Measurements from ENCODE around the gene MRAS.
"Not testable (repeated sequence)": the region's sequence is repeated elsewhere in the genome, so short reads cannot be mapped to it uniquely, and the experiment has no call there.

MRAS gene

DNA sequence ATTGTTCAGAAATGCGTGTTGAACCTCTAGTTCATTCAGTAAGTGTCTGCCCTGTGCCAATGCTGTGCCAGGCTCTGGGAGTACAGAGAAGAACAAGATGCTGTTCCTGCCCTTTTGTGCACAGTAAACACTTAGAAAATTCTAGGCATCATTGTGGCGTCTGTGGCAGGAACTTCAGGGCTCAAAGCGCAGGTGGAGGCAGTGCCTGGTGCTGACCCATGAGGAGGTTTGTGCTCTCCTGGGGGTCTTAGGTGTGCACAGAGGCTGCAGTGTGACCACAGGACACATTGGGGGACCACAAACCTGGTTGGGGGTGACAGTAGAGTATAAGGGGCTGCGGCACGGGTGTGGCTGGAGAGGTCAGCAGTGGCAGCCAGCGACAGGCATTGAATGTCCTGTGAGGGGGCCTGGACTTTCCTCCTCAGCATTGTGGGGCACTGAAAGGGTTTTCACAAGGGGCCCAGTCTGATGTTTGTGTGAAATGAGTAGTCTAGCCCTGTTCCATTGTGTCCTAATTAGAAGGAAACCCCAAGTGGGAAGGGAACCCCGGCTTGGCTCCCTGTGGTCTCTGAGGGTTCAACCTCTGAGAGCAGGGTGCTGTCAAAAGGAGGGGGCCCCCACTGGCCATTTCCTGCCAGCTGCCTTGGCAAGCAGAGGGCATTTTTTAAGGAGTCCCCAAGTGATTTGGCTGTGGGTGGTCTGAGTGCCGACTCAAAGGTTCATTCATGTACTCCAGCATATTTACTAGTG lies 20.9 kb downstream of the MRAS start:
- no peak for DNase-seq

GRCh38 chr3:138370321-138370720 lies 21.9 kb downstream of the MRAS start:
- DNase-seq, result no peak

GRCh38 chr3:138371070-138371965 lies 22.9 kb downstream of the MRAS start:
- no peak for DNase-seq

DNA sequence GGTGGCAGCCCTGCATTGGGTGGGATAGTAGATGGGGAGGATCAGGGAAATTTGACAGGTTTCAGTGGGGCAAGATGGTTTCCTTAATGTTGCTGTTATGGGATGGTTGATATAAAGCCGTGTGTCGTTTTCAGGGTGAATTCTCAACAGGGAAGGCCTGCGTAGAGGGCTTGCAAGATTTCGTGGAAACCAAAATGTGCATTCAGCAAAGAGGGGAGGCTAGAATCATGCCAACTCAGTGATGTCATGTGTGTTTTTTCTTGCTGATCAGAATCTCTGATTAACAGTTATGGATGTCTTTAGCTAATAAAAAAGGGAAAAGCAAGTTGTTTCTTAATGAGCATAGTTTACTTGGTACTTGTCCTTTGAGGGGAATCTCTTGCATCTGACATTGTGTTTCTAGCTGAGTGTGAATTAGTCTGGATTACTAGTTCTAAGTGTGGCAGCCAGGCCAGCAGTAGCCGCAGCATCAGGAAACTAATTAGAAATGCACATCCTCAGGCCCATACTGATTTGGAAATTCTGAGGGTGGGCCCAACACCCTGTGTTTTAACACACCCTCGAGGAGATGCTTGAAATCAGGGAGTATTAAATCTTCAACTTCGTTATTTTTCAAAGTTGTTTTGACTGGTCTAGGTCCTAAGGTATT lies 24.8 kb downstream of the MRAS start:
- no peak for DNase-seq

DNA sequence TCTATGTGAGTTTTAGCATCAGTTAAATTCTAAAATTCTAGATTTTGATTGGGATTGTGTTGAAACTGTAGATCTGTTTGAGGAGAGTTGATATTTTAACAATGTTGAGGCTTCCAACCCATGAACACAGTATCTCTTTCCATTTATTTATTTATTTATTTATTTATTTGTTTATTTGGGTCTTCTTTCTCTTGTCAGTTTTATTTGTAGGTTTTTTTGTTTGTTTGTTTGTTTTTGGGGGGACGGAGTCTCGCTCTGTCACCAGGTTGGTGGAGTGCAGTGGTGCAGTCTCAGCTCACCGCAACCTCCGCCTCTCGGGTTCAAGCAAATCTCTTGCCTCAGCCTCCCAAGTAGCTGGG lies 25.3 kb downstream of the MRAS start:
- no peak for DNase-seq

DNA sequence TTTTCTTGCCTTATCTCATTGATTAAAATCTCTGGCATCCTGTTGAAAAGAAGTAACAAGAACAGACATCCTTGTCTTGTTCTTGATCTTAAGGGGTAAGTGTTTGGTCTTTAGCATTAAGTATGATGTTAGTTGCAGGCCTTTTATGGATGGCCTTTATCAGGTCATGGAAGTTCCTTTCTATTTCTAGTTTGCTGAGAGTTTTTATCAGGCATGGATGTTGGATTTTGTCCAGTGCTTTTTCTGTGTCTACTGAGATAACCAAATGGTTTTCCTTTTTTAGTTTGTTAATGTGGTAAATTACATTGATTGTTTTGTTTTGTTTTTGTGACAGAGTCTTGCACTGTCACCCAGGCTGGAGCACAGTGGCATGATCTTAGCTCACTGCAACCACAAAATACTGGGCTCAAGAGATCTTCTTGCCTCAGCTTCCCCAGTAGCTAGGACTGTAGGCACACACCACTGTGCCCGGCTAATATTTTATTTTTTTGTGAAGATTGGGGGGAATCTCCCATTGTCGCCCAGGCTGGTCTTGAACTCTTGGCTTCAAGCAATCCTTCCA lies 26.3 kb downstream of the MRAS start:
- DNase-seq, result no peak

- DNase-seq, result no peak
Measured at GRCh38 chr3:138375447-138375846, 27.1 kb downstream of the MRAS start.

- no peak for DNase-seq
Measured at GRCh38 chr3:138376663-138377062, 28.3 kb downstream of the MRAS start.

GRCh38 chr3:138377212-138377611 lies 28.8 kb downstream of the MRAS start:
- not testable (repeated sequence) for DNase-seq

GRCh38 chr3:138377804-138378203 lies 29.4 kb downstream of the MRAS start:
- DNase-seq, result no peak

GRCh38 chr3:138378331-138378730 lies 30.0 kb downstream of the MRAS start:
- no peak for DNase-seq

- no peak for DNase-seq
Measured at GRCh38 chr3:138378990-138379389, 30.6 kb downstream of the MRAS start.

DNA sequence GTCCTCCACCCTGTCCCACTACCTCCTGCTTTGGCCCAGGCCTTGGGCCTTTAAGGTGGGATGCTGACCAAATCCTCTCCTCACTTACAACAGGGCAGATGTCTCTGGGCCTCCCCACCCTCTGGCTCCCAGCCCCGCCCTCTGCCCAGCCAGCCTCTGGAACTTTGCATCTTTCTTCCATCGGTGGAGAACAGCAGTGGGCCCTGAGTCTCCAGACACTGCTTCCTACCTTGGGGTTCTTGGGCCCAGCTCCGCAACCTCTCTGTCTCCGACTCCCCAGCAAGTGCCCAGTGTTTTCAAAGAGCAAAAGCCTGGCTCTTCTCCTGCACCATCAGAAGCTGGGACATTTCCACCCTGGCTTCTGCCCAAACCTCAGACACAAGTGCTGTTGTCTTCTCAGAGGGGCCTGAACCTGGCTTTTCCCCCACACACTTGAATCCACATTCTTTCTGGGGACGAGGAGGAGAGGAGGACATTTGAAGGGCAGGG lies 33.1 kb downstream of the MRAS start:
- DNase-seq, result no peak

DNA sequence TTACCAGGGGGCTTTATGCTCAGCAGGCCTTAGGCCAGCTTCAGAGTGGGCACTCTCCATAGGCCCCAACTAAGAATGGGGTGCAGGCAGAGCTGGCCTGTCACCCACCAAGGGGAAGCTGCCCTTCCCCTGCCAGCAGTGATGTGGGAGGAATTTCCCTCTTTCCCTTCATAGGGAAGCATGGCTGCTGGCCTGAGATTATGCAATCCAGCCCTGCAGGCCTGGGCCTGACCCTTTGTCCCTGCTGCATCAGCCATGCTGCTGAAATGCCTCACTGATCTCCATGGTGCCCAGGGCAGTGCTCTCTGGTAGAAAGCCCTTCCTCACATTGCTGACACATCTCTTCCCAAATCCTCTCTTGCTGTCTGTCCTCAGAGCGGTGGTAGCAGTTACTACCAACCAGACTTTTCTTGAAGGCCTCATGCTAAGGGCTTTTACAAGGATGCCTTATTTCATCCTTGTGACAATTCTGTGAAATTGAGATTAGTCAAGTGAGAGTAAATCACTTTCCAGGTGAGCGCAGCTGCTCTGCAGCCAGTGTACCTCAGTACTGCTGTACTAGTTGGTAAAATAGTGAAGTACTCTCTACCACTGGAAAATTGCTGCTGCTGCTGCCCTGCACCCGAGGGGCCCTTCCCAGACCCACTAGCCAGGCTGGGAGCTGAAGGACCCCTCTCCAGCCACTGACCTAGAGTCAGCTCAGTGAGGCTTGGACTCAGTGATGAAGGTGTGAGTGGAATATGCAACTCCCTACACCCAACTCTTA lies 33.8 kb downstream of the MRAS start:
- DNase-seq, result no peak

DNA sequence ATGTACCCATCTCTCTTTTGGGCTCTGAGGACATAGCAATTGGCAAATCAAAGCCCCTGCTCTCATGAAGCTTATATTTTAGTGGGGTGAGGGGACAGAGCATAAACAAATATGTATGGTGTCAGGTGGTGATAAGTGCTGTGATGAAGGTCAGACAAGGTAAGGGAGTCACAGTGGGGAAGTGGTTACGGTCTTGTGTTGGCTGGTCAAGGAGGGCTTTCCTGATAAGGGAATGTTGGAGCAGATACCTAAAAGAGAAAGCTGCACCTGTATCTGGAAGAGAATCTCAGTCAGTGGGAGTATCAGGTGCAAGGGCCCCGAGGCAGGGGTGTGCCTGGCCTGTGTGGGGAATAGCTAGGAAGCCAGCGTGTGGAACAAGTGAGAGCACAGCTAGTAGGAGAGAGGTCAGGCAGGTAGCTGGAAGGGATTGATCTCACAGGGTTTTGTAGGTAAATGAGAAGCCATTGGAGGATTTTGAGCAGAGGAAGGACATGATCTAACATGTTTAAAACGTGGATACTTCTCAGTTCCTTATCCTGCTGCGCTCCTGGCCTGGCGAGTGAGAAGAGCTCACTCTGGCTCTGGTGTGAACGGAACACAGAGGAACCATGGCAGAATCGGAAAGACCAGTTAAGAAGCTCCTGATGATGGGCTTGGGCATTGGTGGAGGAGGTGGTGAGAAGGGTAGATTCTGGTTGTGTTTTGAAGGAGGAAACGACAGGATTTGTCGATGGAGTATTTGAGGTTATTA lies 35.5 kb downstream of the MRAS start:
- DNase-seq, result no peak

GRCh38 chr3:138384531-138384930 lies 36.2 kb downstream of the MRAS start:
- no peak for DNase-seq

GRCh38 chr3:138384976-138385375 lies 36.6 kb downstream of the MRAS start:
- no peak for DNase-seq

DNA sequence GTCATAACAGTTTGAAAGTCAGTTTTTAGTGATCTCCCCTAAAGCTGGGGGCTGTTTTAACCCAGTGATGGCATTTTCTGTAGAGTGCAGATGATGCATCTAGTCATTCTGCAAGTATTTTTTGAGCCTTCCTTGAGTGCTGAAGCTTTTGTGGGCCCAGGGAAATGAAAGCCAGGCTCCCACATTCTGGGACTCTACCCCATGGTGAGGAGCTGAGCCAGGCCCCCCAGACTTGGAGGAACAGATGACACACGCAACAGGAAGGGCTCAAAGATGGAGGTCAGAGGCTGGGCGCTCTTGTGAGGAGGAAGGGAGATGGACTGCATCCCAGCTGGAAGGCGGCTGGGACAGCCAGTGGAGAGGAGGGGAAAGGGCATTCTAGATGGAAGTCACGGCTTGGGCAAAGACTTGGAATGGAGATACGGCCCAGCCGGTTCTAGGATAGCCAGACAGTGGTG lies 40.8 kb downstream of the MRAS start:
- DNase-seq, result no peak

DNA sequence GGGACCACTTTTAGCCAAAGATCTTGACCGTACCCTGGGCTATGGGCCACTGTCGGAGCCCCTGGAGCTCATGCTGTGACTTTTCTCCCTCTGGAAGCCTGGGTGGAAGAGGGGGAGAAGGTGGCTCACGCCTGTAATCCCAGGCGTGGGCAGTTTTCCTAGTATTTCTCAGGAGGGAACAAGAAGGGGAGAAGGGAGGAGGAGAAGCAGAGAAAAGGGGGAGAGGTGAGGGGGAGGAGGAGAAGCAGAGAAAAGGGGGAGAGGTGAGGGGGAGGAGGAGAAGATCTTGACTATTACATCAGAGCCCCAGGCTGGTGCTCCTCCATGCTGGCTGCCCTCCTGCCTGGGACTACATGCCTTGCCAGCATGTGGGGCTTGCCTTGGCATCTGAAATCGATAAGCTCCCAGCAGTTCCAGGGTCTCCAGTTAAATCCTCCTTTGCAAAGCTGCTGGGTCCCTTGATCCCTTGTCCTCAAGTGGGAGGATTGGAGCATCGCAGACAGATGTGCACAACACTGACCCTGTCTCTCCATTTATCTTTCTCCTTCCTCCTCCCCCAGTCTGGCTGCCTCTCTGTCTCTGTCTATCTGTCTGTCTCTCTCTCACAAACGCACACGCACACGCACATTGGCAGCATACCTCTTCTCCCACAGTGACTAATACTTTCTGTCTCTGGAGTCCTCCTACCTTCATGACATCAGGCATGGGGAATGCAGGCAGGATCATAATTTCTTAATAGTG lies 41.6 kb downstream of the MRAS start:
- DNase-seq, result no peak

GRCh38 chr3:138390582-138390932 lies 42.2 kb downstream of the MRAS start:
- DNase-seq, result no peak

DNA sequence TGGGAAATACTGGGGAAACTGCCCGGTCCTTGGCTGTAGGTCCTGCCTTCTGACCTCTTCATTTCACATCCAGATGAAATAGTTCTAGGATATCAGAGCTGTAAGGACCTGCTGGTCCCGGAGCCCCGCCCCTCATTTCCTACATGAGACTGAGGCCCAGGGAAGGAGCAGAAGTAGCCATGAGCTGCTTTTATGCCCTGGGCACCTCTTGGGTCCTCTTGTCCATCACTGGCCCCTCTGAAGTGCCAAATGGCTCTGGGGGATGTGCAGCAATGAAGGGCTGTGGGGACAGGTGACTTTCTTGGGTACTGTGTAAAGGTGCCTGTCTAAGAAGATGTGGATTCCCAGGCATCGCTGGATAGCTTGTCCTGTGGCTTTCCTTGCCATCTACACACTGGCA lies 45.8 kb downstream of the MRAS start:
- no peak for DNase-seq
